ENCODE results near the gene SUGT1.

DNA sequence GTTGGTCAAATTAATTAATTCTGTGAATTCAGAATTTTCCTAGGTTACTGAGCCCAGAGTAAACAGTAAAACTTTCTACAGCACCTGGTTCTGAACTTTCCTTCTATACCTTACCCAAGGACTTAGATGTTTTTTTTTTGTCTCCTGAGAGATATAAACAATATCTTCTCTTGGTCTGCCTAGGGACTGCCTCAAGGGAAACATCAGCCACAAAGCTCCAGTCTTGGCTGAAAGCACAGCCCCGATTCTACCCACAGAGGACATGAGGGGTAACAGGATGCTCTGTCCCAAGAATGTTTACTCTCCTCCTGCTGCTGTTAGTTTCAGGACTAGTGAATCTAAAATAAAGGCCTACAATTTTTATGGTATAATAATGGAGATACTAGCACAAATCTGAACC lies 72.7 kb downstream of the SUGT1 start:
- TF ChIP-seq, protein P1, sequence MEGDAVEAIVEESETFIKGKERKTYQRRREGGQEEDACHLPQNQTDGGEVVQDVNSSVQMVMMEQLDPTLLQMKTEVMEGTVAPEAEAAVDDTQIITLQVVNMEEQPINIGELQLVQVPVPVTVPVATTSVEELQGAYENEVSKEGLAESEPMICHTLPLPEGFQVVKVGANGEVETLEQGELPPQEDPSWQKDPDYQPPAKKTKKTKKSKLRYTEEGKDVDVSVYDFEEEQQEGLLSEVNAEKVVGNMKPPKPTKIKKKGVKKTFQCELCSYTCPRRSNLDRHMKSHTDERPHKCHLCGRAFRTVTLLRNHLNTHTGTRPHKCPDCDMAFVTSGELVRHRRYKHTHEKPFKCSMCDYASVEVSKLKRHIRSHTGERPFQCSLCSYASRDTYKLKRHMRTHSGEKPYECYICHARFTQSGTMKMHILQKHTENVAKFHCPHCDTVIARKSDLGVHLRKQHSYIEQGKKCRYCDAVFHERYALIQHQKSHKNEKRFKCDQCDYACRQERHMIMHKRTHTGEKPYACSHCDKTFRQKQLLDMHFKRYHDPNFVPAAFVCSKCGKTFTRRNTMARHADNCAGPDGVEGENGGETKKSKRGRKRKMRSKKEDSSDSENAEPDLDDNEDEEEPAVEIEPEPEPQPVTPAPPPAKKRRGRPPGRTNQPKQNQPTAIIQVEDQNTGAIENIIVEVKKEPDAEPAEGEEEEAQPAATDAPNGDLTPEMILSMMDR (IDR thresholded peaks at IDR 0.05), result no peak
- TF ChIP-seq POLR2AphosphoS5 (IDR thresholded peaks at IDR 0.05) (no peak), POLR2A (IDR thresholded peaks at IDR 0.05) (no peak)
